ENCODE measurements around the gene BICDL2. TPM values are rescaled to one million over a fixed set of nuclear protein-coding genes. Genes with fewer than 3 reads are reported as not detected.

BICDL2 gene
- total and polyA plus RNA-seq, 4 experiments from 2014 or later, result not detected

DNA sequence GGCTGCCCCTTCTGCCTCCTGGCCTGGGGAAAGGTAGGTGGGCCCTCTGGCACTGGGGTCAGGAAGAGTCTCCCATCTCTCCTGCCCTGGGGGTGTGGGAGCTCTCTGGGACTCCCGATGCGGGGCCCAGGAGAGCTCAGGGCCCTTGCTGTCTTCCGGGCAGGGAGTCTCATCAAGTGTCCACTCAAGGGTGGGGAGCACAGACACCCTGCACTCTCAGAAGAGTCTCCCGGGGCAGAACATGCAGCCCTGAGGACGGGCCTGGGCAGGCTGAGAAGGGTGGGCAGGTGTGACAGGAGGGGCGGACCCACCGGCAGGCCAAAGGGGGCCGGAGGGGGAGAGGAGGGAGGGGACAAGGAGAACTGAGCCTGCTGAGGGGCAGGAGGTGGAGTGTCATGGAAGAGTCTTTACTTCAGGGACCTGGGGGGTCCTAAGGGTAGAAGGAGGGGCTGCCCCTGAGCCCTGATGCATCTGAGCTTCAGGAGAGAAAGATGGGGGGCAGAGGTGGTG is 48.1 kb downstream of the BICDL2 start:
- no peaks in the 10 kb centered on the region for H3K27me3 ChIP-seq (ENCODE audit: insufficient read depth, low read length)
- POLR2A ChIA-PET (ENCODE audit: partially characterized antibody), result no interaction called here
- H3K4me1 ChIP-seq (ENCODE audit: insufficient read depth, low read length), result peaks cover 4% of the 10 kb centered on the region

DNA sequence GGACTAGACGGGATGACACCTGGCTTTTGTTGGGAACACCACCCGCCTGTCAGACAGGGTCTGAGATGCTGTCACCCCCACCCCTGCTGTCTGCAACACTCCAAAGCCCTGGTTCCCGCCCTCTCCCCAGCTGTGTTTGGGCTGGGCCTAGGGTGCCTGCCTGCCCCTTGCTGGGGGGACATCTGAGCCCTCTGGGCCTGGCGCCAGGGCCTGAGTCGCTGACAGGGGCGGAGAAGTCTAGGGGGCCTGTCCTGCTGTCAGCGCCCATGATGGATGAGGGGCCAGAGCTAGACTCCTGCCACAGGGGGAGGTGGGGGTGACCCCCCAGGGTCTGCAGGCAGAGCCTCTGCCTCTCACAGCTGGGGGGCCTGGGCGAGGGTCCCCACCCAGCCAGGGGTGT is 48.9 kb downstream of the BICDL2 start:
- Histone ChIP-seq H3K27ac (ENCODE audit: low read depth, low read length) (no peak overlapping the region), H3K4me3 (ENCODE audit: low read length in 2 of 2) (no peak overlapping the region), H3K4me1 (ENCODE audit: insufficient read depth, low read length) (peaks cover 5% of the 10 kb centered on the region), H3K36me3 (ENCODE audit: insufficient read depth, low read length) (no peaks in the 10 kb centered on the region), H3K27me3 (ENCODE audit: insufficient read depth, low read length) (no peaks in the 10 kb centered on the region), H3K9me3 (ENCODE audit: control insufficient read depth in 1 of 2, low read length in 2 of 2) (no peaks in the 10 kb centered on the region)
- no peak for DNase-seq
- Mint-ChIP-seq H3K36me3 (no peaks in the 10 kb centered on the region), H3K9me3 (no peaks in the 10 kb centered on the region), H3K27me3 (peaks cover 0 to 2% of the 10 kb centered on the region in 2 donors), H3K4me1 (peaks cover 0 to 6% (median 2%) of the 10 kb centered on the region in 4 donors), H3K4me3 (no peak overlapping the region), H3K27ac (no peak overlapping the region)
- intact Hi-C loops (cut with micrococcal nuclease), result no loop called here
- POLR2A ChIA-PET (ENCODE audit: partially characterized antibody), result no interaction called here
- CTCF ChIA-PET (ENCODE audit: partially characterized antibody), result no interaction called here

More for the DNA sequence above, 48.1 kb downstream of the BICDL2 start:
- Histone ChIP-seq H3K4me3 (ENCODE audit: low read length in 2 of 2) (no peak overlapping the region), H3K27ac (ENCODE audit: low read depth, low read length) (no peak overlapping the region), H3K36me3 (ENCODE audit: insufficient read depth, low read length) (no peaks in the 10 kb centered on the region), H3K9me3 (ENCODE audit: control insufficient read depth in 1 of 2, low read length in 2 of 2) (no peaks in the 10 kb centered on the region)
- Mint-ChIP-seq H3K27ac (no peak overlapping the region), H3K9me3 (no peaks in the 10 kb centered on the region), H3K36me3 (no peaks in the 10 kb centered on the region), H3K27me3 (peaks cover 0 to 2% of the 10 kb centered on the region in 2 donors), H3K4me3 (no peak overlapping the region), H3K4me1 (peaks cover 0 to 5% (median 2%) of the 10 kb centered on the region in 4 donors)
- CTCF ChIA-PET (ENCODE audit: partially characterized antibody), result no interaction called here
- DNase-seq, result no peak
- intact Hi-C loops (cut with micrococcal nuclease), result no loop called here

- intact Hi-C loops (cut with micrococcal nuclease), result no loop called here
- POLR2A ChIA-PET (ENCODE audit: partially characterized antibody), result no interaction called here
- CTCF ChIA-PET (ENCODE audit: partially characterized antibody), result no interaction called here
- H3K27ac Mint-ChIP-seq, result no peak overlapping the region
- H3K9me3 Mint-ChIP-seq, result no peaks in the 10 kb centered on the region
- H3K27me3 Mint-ChIP-seq, result peaks cover 0 to 2% of the 10 kb centered on the region in 2 donors
- no peak overlapping the region for H3K4me3 Mint-ChIP-seq
- H3K4me1 ChIP-seq (ENCODE audit: insufficient read depth, low read length), result peaks cover 5% of the 10 kb centered on the region
- no peaks in the 10 kb centered on the region for H3K36me3 ChIP-seq (ENCODE audit: insufficient read depth, low read length)
- no peak for DNase-seq
- no peaks in the 10 kb centered on the region for H3K36me3 Mint-ChIP-seq
- no peak overlapping the region for H3K27ac ChIP-seq (ENCODE audit: low read depth, low read length)
- H3K27me3 ChIP-seq (ENCODE audit: insufficient read depth, low read length), result no peaks in the 10 kb centered on the region
- H3K4me3 ChIP-seq (ENCODE audit: low read length in 2 of 2), result no peak overlapping the region
- H3K9me3 ChIP-seq (ENCODE audit: control insufficient read depth in 1 of 2, low read length in 2 of 2), result no peaks in the 10 kb centered on the region
- peaks cover 0 to 6% (median 2%) of the 10 kb centered on the region in 4 donors for H3K4me1 Mint-ChIP-seq
Measured at GRCh38 chr16:2987286-2987685, 49.5 kb downstream of the BICDL2 start.

DNA sequence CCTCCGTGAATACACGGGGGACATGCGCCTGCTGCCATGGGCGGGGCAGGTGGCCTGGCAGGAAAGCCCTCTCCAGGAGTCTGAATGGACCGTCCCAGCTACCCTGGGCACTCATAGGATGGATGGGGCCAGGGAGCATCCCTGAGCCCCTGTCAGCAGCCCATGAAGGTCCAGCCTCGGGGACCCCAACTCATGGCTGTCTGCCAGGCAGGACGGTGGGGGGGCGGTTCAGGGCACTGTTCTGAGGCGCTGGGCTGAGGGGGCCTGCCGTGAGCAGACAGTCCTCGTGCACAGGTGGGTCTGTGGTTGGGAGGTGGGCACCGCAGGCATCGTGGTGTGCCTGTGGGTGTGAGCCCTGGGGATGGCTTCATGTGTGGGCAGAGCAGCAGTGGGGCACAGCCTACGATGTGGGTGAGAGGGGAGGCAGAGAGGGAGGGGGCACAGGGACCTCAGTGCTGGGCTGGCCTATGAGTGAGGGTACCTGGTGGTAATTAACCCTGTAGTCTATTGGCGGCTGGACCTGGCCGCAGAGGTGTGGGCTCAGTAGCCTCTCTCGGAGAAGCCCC is 50.0 kb downstream of the BICDL2 start:
- Mint-ChIP-seq H3K4me1 (peaks cover 0 to 8% (median 4%) of the 10 kb centered on the region in 4 donors), H3K36me3 (peaks cover 0 to under 1% of the 10 kb centered on the region in 2 donors), H3K4me3 (no peak overlapping the region), H3K9me3 (no peaks in the 10 kb centered on the region), H3K27me3 (no peaks in the 10 kb centered on the region), H3K27ac (no peak overlapping the region)
- Histone ChIP-seq H3K4me3 (ENCODE audit: low read length in 2 of 2) (no peak overlapping the region), H3K9me3 (ENCODE audit: control insufficient read depth in 1 of 2, low read length in 2 of 2) (no peaks in the 10 kb centered on the region), H3K36me3 (ENCODE audit: insufficient read depth, low read length) (no peaks in the 10 kb centered on the region), H3K27ac (ENCODE audit: low read depth, low read length) (no peak overlapping the region), H3K4me1 (ENCODE audit: insufficient read depth, low read length) (peaks cover 5% of the 10 kb centered on the region), H3K27me3 (ENCODE audit: insufficient read depth, low read length) (no peaks in the 10 kb centered on the region)
- ChIA-PET CTCF (ENCODE audit: partially characterized antibody) (no interaction called here), POLR2A (ENCODE audit: partially characterized antibody) (no interaction called here)
- DNase-seq, result no peak
- intact Hi-C loops (cut with micrococcal nuclease), result no loop called here

- no peaks in the 10 kb centered on the region for H3K9me3 Mint-ChIP-seq
- no peak overlapping the region for H3K27ac ChIP-seq (ENCODE audit: low read depth, low read length)
- no peak overlapping the region for H3K27ac Mint-ChIP-seq
- peaks cover 6% of the 10 kb centered on the region for H3K4me1 ChIP-seq (ENCODE audit: insufficient read depth, low read length)
- H3K27me3 ChIP-seq (ENCODE audit: insufficient read depth, low read length), result no peaks in the 10 kb centered on the region
- no peak for DNase-seq
- H3K4me3 Mint-ChIP-seq, result no peak overlapping the region
- peaks cover 0 to 1% of the 10 kb centered on the region in 2 donors for H3K36me3 Mint-ChIP-seq
- H3K36me3 ChIP-seq (ENCODE audit: insufficient read depth, low read length), result no peaks in the 10 kb centered on the region
- no peaks in the 10 kb centered on the region for H3K27me3 Mint-ChIP-seq
- POLR2A ChIA-PET (ENCODE audit: partially characterized antibody), result no interaction called here
- H3K4me1 Mint-ChIP-seq, result peaks cover 0 to 14% (median 6%) of the 10 kb centered on the region in 4 donors
- intact Hi-C loops (cut with micrococcal nuclease), result no loop called here
- no peak overlapping the region for H3K4me3 ChIP-seq (ENCODE audit: low read length in 2 of 2)
- CTCF ChIA-PET (ENCODE audit: partially characterized antibody), result interaction anchor here (1.3 kb wide), 1 partner anchor 42 kb away, joined by 5 read pairs; no protein-coding TSS in a partner anchor
- H3K9me3 ChIP-seq (ENCODE audit: control insufficient read depth in 1 of 2, low read length in 2 of 2), result no peaks in the 10 kb centered on the region
Measured at GRCh38 chr16:2985893-2986355, 50.8 kb downstream of the BICDL2 start.

GRCh38 chr16:2985462-2985861 is 51.3 kb downstream of the BICDL2 start:
- ChIA-PET POLR2A (ENCODE audit: partially characterized antibody) (no interaction called here), CTCF (ENCODE audit: partially characterized antibody) (interaction anchor here (1.3 kb wide), 1 partner anchor 42 kb away, joined by 5 read pairs; no protein-coding TSS in a partner anchor)
- Mint-ChIP-seq H3K4me3 (no peak overlapping the region), H3K4me1 (peaks cover 0 to 14% (median 6%) of the 10 kb centered on the region in 4 donors), H3K9me3 (no peaks in the 10 kb centered on the region), H3K27me3 (no peaks in the 10 kb centered on the region), H3K36me3 (peaks cover 0 to 1% of the 10 kb centered on the region in 2 donors), H3K27ac (no peak overlapping the region)
- H3K36me3 ChIP-seq (ENCODE audit: insufficient read depth, low read length), result no peaks in the 10 kb centered on the region
- no peak overlapping the region for H3K4me3 ChIP-seq (ENCODE audit: low read length in 2 of 2)
- H3K9me3 ChIP-seq (ENCODE audit: control insufficient read depth in 1 of 2, low read length in 2 of 2), result no peaks in the 10 kb centered on the region
- H3K27me3 ChIP-seq (ENCODE audit: insufficient read depth, low read length), result no peaks in the 10 kb centered on the region
- peaks cover 8% of the 10 kb centered on the region for H3K4me1 ChIP-seq (ENCODE audit: insufficient read depth, low read length)
- H3K27ac ChIP-seq (ENCODE audit: low read depth, low read length), result no peak overlapping the region
- intact Hi-C loops (cut with micrococcal nuclease), result no loop called here
- no peak for DNase-seq

DNA sequence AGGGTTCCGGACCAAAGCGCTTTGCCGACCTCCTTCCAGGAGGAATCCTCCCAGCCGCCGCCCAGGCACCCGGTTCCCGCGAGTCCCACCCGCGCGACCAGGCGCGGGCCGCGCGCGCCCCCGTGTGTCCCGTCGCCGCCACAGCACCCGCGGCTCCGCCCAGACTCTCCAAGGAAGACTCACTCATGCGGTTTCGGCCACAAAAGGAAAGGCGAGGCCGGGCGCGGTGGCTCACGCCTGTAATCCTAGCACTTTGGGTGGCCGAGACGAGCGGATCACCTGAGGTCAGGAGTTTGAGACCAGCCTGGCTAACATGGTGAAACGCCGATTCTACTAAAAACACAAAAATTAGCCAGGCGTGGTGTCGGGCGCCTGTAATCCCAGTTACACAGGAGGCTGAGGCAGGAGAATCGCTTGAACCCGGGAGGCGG is 53.0 kb downstream of the BICDL2 start:
- Histone ChIP-seq H3K36me3 (ENCODE audit: insufficient read depth, low read length) (no peaks in the 10 kb centered on the region), H3K4me1 (ENCODE audit: insufficient read depth, low read length) (peaks cover 16% of the 10 kb centered on the region), H3K4me3 (ENCODE audit: low read length in 2 of 2) (no peak overlapping the region), H3K9me3 (ENCODE audit: control insufficient read depth in 1 of 2, low read length in 2 of 2) (no peaks in the 10 kb centered on the region), H3K27me3 (ENCODE audit: insufficient read depth, low read length) (no peaks in the 10 kb centered on the region), H3K27ac (ENCODE audit: low read depth, low read length) (no peak overlapping the region)
- Mint-ChIP-seq H3K36me3 (peaks cover 0 to 1% of the 10 kb centered on the region in 2 donors), H3K4me1 (peaks cover 0 to 14% (median 6%) of the 10 kb centered on the region in 4 donors), H3K4me3 (peak overlapping the region in 2 of 8 donors; percentile 20 to 51), H3K27ac (no peak overlapping the region), H3K9me3 (no peaks in the 10 kb centered on the region), H3K27me3 (no peaks in the 10 kb centered on the region)
- DNase-seq, result peak in 3 of 5 donors; percentile 48 to 55 (median 48)
- CTCF ChIA-PET (ENCODE audit: partially characterized antibody), result interaction anchor here (1.0 to 1.4 kb wide), 2 partner anchors 22 to 45 kb away, joined by 3 read pairs; no protein-coding TSS in a partner anchor
- intact Hi-C loops (cut with micrococcal nuclease), result loop anchor here (1.0 kb wide), 1 partner anchor 22 kb away; no protein-coding TSS in a partner anchor
- POLR2A ChIA-PET (ENCODE audit: partially characterized antibody), result interaction anchor here (5.4 kb wide), 1 partner anchor 16 kb away, joined by 49 read pairs; the partner anchor contains the start of genes KREMEN2 and PAQR4
